Subcutaneous abdominal adipose tissue (tissue), 5 donors: ENCODE measurements around the gene CPNE4.
A peak's percentile ranks its signal among the peaks of the same experiment; 100 is the strongest.

Source experiments
- H3K27ac ChIP-seq: one replicate; pipeline ENCODE4 v1.7.0; 2013; ENCODE audit warnings: low read depth, mild to moderate bottlenecking, inconsistent platforms, low read length, moderate library complexity
- H3K27me3 ChIP-seq, 5 donors: one replicate each; pipeline ENCODE4 v1.7.0; 2013; ENCODE audit warnings: low read length in 5 of 5, inconsistent platforms in 1 of 5; ENCODE audit not compliant: control insufficient read depth in 5 of 5, insufficient read depth in 4 of 5
- H3K36me3 ChIP-seq, 5 donors: one replicate each; pipeline ENCODE4 v1.7.0; 2013; ENCODE audit warnings: low read length in 5 of 5; ENCODE audit not compliant: control insufficient read depth in 5 of 5, insufficient read depth in 5 of 5
- H3K4me1 ChIP-seq, 5 donors: one replicate each; pipeline ENCODE4 v1.7.0; 2013; ENCODE audit warnings: low read length in 5 of 5, mild to moderate bottlenecking in 3 of 5, moderate library complexity in 1 of 5; ENCODE audit not compliant: control insufficient read depth in 5 of 5, insufficient read depth in 5 of 5
- H3K4me3 ChIP-seq, 5 donors: one replicate each; pipeline ENCODE4 v1.7.0; 2013; ENCODE audit warnings: low read length in 5 of 5, low read depth in 1 of 5
- H3K9ac ChIP-seq, 5 donors: one replicate each; pipeline ENCODE4 v1.7.0; 2013; ENCODE audit warnings: low read length in 5 of 5, mild to moderate bottlenecking in 4 of 5, moderate library complexity in 3 of 5
- H3K9me3 ChIP-seq, 5 donors: one replicate each; pipeline ENCODE4 v1.7.0; 2013; ENCODE audit warnings: low read length in 5 of 5; ENCODE audit not compliant: control insufficient read depth in 5 of 5
- donor health status: healthy.
- donor health status: healthy.
- donor health status: healthy.
- donor health status: healthy.
- donor health status: healthy.

Gene CPNE4

DNA sequence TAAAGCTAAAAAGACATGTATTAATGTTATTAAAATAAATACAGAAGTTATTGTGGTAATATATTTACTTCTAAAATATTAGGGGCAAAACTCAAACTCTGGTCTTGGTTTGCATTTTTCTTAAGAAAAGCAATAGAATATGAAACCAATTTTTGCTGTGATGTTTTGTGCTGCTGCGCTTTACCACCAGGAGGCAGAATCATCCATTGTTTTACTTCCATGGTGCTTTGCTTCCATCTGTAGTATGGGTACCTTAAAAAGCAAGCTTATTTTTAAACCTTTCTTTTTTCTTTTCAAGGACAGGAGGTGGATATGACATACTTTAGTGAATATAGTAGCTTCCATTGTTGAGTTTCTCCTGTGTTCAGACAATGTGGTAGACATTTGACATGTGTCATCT is 485.5 kb downstream of the CPNE4 start:
- peaks cover 0 to 18% (median 11%) of the 10 kb centered on the region in 5 donors for H3K4me1 ChIP-seq
- H3K9me3 ChIP-seq, result no peaks in the 10 kb centered on the region

DNA sequence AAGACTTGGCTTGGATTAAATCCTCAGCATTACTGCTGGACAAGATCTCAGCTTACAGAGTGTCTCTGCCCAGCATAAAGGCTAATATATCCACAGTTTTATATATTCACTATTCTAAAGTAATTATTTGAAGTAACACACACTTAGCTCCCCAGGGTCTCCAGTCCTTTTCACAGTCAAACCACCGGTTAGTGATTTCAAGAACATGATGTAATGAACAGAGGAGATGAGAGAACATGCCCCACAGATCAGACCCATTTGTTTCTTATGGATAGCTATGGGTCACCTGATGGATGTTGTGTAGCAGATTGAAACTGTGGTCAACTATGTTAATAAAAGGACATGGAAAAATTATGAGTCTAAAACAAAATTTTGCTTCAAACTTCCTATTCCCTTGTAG is 487.2 kb downstream of the CPNE4 start:
- Histone ChIP-seq H3K9ac (no peak overlapping the region), H3K27ac (no peak overlapping the region), H3K4me1 (peaks cover 0 to 30% (median 20%) of the 10 kb centered on the region in 5 donors), H3K27me3 (no peaks in the 10 kb centered on the region), H3K36me3 (no peaks in the 10 kb centered on the region), H3K9me3 (no peaks in the 10 kb centered on the region), H3K4me3 (no peak overlapping the region)

More for the DNA sequence above, 485.5 kb downstream of the CPNE4 start:
- Histone ChIP-seq H3K27ac (no peak overlapping the region), H3K4me3 (no peak overlapping the region), H3K27me3 (no peaks in the 10 kb centered on the region), H3K36me3 (no peaks in the 10 kb centered on the region), H3K9ac (no peak overlapping the region)

- Histone ChIP-seq H3K36me3 (no peaks in the 10 kb centered on the region), H3K9me3 (no peaks in the 10 kb centered on the region), H3K9ac (no peak overlapping the region), H3K27me3 (no peaks in the 10 kb centered on the region), H3K27ac (no peak overlapping the region), H3K4me1 (peaks cover 0 to 23% (median 19%) of the 10 kb centered on the region in 5 donors), H3K4me3 (no peak overlapping the region)
These were observed 488.4 kb downstream of the CPNE4 start for GRCh38 chr3:131546441-131546840.

DNA sequence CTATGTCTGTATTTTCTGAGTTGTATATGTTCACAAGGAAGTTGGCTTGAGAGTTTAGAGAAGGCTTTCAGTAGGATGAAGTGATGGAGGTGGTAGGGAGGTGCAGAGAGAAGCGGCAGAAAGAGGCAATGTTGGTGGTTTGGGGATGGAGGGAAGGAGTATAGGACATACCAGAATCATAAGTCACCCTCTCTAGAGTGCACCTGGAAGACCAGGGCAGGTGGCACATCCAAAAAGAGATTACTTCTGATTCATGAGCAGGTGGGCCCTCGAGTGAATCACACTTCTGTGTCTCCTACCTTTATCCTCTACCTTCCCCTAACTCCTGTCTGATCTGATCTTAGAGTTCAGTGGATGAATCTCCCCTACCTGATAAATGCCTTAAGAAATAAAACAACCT is 490.3 kb downstream of the CPNE4 start:
- H3K36me3 ChIP-seq, result no peaks in the 10 kb centered on the region
- H3K4me3 ChIP-seq, result no peak overlapping the region
- no peaks in the 10 kb centered on the region for H3K27me3 ChIP-seq
- peaks cover 0 to 20% (median 11%) of the 10 kb centered on the region in 5 donors for H3K4me1 ChIP-seq
- H3K9me3 ChIP-seq, result no peaks in the 10 kb centered on the region
- no peak overlapping the region for H3K9ac ChIP-seq
- peak overlapping the region; percentile 45 for H3K27ac ChIP-seq

DNA sequence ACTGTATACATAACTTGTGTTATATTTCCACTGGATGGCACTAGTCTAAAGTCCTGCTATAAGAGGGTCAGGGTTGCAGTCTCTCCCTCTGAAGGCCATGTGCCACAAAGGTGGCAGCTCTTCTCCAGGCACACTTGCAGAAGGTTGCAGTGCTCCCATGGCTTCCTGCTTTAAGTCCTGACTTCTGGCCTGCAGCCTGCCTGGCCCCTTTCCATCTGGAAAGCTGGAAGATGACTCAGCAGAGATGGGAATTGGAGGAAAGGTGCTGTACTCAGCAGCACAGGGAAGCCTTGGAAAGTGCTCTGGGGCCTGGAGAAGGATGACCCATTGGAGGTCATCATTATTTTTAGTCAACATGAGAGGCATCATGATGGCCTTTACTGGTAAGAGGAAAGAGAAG is 491.1 kb downstream of the CPNE4 start:
- Histone ChIP-seq H3K36me3 (no peaks in the 10 kb centered on the region), H3K9me3 (peaks cover 0 to 1% (median 0%) of the 10 kb centered on the region in 5 donors), H3K9ac (no peak overlapping the region), H3K4me1 (peaks cover 0 to 20% (median 11%) of the 10 kb centered on the region in 5 donors), H3K27me3 (no peaks in the 10 kb centered on the region), H3K4me3 (no peak overlapping the region), H3K27ac (peak overlapping the region; percentile 45)

- Histone ChIP-seq H3K36me3 (no peaks in the 10 kb centered on the region), H3K9ac (no peak overlapping the region), H3K27me3 (no peaks in the 10 kb centered on the region), H3K27ac (no peak overlapping the region), H3K9me3 (peaks cover 0 to 5% (median 0%) of the 10 kb centered on the region in 5 donors), H3K4me3 (no peak overlapping the region), H3K4me1 (peaks cover 0 to 20% (median 11%) of the 10 kb centered on the region in 5 donors)
These were observed 493.5 kb downstream of the CPNE4 start for GRCh38 chr3:131541288-131541687.

- H3K36me3 ChIP-seq, result no peaks in the 10 kb centered on the region
- no peak overlapping the region for H3K9ac ChIP-seq
- H3K27ac ChIP-seq, result no peak overlapping the region
- no peak overlapping the region for H3K4me3 ChIP-seq
- no peaks in the 10 kb centered on the region for H3K27me3 ChIP-seq
- peaks cover 0 to 20% (median 11%) of the 10 kb centered on the region in 5 donors for H3K4me1 ChIP-seq
- peaks cover 0 to 5% (median 0%) of the 10 kb centered on the region in 5 donors for H3K9me3 ChIP-seq
These were observed 494.0 kb downstream of the CPNE4 start for GRCh38 chr3:131540821-131541220.

GRCh38 chr3:131540143-131540542 is 494.7 kb downstream of the CPNE4 start:
- no peak overlapping the region for H3K4me3 ChIP-seq
- H3K27me3 ChIP-seq, result no peaks in the 10 kb centered on the region
- no peaks in the 10 kb centered on the region for H3K36me3 ChIP-seq
- no peak overlapping the region for H3K9ac ChIP-seq
- H3K4me1 ChIP-seq, result peaks cover 0 to 20% (median 11%) of the 10 kb centered on the region in 5 donors
- no peak overlapping the region for H3K27ac ChIP-seq
- H3K9me3 ChIP-seq, result peaks cover 0 to 5% (median 0%) of the 10 kb centered on the region in 5 donors

DNA sequence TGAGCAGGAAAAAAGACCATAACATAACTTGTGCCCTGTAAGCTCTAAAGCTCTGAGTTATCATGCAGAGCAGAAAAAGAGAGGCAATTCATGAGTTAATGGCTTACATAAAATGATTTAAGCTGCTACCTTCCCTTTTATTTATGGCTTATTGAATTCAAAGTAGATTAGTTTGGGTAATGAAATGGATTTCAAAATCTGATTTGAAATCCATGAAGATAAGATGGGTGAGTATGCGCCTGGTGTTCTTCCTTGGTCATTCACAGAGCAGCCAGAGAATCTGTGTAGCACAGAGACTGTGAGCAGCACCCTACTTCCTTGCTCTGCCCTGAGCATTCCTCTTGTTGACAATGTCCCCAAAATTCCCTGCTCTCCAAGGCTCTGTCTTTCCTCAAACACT is 495.8 kb downstream of the CPNE4 start:
- Histone ChIP-seq H3K4me3 (no peak overlapping the region), H3K27me3 (no peaks in the 10 kb centered on the region), H3K9ac (no peak overlapping the region)

DNA sequence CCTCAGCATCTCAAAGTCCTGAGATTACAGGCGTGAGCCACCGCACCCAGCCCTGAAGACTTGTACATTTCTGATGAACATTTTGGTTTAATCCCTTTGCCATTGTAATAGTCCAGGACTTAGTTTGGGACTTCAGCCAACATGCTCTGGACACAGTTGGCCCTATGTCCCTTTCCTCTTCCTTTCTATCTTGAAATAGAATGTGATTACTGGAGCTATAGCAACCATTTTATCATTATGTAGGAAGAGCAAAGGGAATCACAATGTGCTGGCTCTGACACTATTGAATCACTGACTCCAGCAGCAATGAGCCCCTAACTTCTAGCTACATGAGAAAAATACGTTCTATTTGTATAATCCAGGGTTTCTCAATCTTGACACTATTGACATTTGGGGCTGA is 497.3 kb downstream of the CPNE4 start:
- no peaks in the 10 kb centered on the region for H3K36me3 ChIP-seq
- peaks cover 0 to 4% (median 0%) of the 10 kb centered on the region in 5 donors for H3K4me1 ChIP-seq
- H3K27ac ChIP-seq, result no peak overlapping the region
- H3K4me3 ChIP-seq, result no peak overlapping the region
- no peak overlapping the region for H3K9ac ChIP-seq
- H3K9me3 ChIP-seq, result peaks cover 0 to 5% (median 1%) of the 10 kb centered on the region in 5 donors
- H3K27me3 ChIP-seq, result no peaks in the 10 kb centered on the region

More for the DNA sequence above, 495.8 kb downstream of the CPNE4 start:
- peaks cover 0 to 5% (median 0%) of the 10 kb centered on the region in 5 donors for H3K9me3 ChIP-seq
- H3K27ac ChIP-seq, result no peak overlapping the region
- peaks cover 0 to 13% (median 7%) of the 10 kb centered on the region in 5 donors for H3K4me1 ChIP-seq
- no peaks in the 10 kb centered on the region for H3K36me3 ChIP-seq
